ENCODE results near the gene ICAM1. TPM values are rescaled to one million over a fixed set of nuclear protein-coding genes. Genes with fewer than 3 reads are reported as not detected.
"Not testable (repeated sequence)": the region's sequence is repeated elsewhere in the genome, so short reads cannot be mapped to it uniquely, and the experiment has no call there.

The ICAM1 gene
- total RNA-seq, 1 experiment from 2014 or later: 136 TPM

- TF ChIP-seq REST (IDR thresholded peaks at IDR 0.05; ENCODE audit: insufficient read depth in 1 of 2, low read depth in 2 of 2, low read length in 1 of 2): no peak
- TF ChIP-seq, protein P1, sequence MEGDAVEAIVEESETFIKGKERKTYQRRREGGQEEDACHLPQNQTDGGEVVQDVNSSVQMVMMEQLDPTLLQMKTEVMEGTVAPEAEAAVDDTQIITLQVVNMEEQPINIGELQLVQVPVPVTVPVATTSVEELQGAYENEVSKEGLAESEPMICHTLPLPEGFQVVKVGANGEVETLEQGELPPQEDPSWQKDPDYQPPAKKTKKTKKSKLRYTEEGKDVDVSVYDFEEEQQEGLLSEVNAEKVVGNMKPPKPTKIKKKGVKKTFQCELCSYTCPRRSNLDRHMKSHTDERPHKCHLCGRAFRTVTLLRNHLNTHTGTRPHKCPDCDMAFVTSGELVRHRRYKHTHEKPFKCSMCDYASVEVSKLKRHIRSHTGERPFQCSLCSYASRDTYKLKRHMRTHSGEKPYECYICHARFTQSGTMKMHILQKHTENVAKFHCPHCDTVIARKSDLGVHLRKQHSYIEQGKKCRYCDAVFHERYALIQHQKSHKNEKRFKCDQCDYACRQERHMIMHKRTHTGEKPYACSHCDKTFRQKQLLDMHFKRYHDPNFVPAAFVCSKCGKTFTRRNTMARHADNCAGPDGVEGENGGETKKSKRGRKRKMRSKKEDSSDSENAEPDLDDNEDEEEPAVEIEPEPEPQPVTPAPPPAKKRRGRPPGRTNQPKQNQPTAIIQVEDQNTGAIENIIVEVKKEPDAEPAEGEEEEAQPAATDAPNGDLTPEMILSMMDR (IDR thresholded peaks at IDR 0.05): no peak
- intact Hi-C loops (cut with micrococcal nuclease; ENCODE audit: unreplicated experiment) (no loop called here), in situ Hi-C loops (cut with HindIII; ENCODE audit: low pct_unique_long_range_greater_than_20kb, low sequenced_read_pairs) (no loop called here)
- Histone ChIP-seq H3K4me3 (ENCODE audit: low read depth in 2 of 2, low read length in 2 of 2) (no peak overlapping the region), H3K27me3 (ENCODE audit: control insufficient read depth, insufficient read depth, low read length) (no peaks in the 10 kb centered on the region), H3K36me3 (ENCODE audit: control insufficient read depth, insufficient read depth, low read length) (no peaks in the 10 kb centered on the region), H3K4me1 (ENCODE audit: control insufficient read depth, insufficient read depth, low read length) (no peaks in the 10 kb centered on the region; the same call in 1 of the 2 replicates), H3K27ac (ENCODE audit: low read length) (no peak overlapping the region), H3K9me3 (ENCODE audit: control insufficient read depth, insufficient read depth, low read depth, low read length) (no peaks in the 10 kb centered on the region)
- no peak for ATAC-seq
- ChIA-PET CTCF (no interaction called here), POLR2A (no interaction called here)
- DNase-seq (ENCODE audit: low read depth, low spot score): no peak
- no TSS peak for BruUV-seq (replicated peaks)
Observed at GRCh38 chr19:10233946-10234345, 37.0 kb upstream of the ICAM1 start.

GRCh38 chr19:10235003-10235402 lies 35.9 kb upstream of the ICAM1 start:
- TF ChIP-seq SIN3A (IDR thresholded peaks at IDR 0.05; ENCODE audit: borderline replicate concordance, insufficient read depth, low read depth, low read length): no peak
- no peak for TF ChIP-seq REST (IDR thresholded peaks at IDR 0.05; ENCODE audit: insufficient read depth in 1 of 2, low read depth in 2 of 2, low read length in 1 of 2)
- TF ChIP-seq TCF7L2 (IDR thresholded peaks at IDR 0.05; ENCODE audit: low read depth, low read length): no peak
- TF ChIP-seq, protein P1 (IDR thresholded peaks at IDR 0.05): no peak
- no peak for TF ChIP-seq POLR2AphosphoS5 (IDR thresholded peaks at IDR 0.05; ENCODE audit: low read depth, low read length)
- ChIA-PET CTCF (interaction anchor here (0.7 kb wide), 1 partner anchor 160 kb away, joined by 4 read pairs; no protein-coding TSS in a partner anchor), POLR2A (no interaction called here)
- intact Hi-C loops (cut with micrococcal nuclease; ENCODE audit: unreplicated experiment) (no loop called here), in situ Hi-C loops (cut with HindIII; ENCODE audit: low pct_unique_long_range_greater_than_20kb, low sequenced_read_pairs) (no loop called here)
- DNase-seq (ENCODE audit: low read depth, low spot score) (no peak), ATAC-seq (no peak)
- H3K4me1 ChIP-seq (ENCODE audit: control insufficient read depth, insufficient read depth, low read length): no peaks in the 10 kb centered on the region; the same call in 1 of the 2 replicates
- no peak overlapping the region for H3K27ac ChIP-seq (ENCODE audit: low read length)
- H3K27me3 ChIP-seq (ENCODE audit: control insufficient read depth, insufficient read depth, low read length): no peaks in the 10 kb centered on the region
- no peaks in the 10 kb centered on the region for H3K9me3 ChIP-seq (ENCODE audit: control insufficient read depth, insufficient read depth, low read depth, low read length)
- no peak overlapping the region for H3K4me3 ChIP-seq (ENCODE audit: low read depth in 2 of 2, low read length in 2 of 2)
- no TSS peak for BruUV-seq (replicated peaks)
- H3K36me3 ChIP-seq (ENCODE audit: control insufficient read depth, insufficient read depth, low read length): no peaks in the 10 kb centered on the region

GRCh38 chr19:10235409-10235808 lies 35.5 kb upstream of the ICAM1 start:
- POLR2A ChIA-PET: interaction anchor here (0.6 kb wide), 1 partner anchor 13 kb away, joined by 3 read pairs; no protein-coding TSS in a partner anchor
- H3K27me3 ChIP-seq (ENCODE audit: control insufficient read depth, insufficient read depth, low read length); H3K27ac ChIP-seq (ENCODE audit: low read length); BruUV-seq (replicated peaks); intact Hi-C loops (cut with micrococcal nuclease; ENCODE audit: unreplicated experiment); in situ Hi-C loops (cut with HindIII; ENCODE audit: low pct_unique_long_range_greater_than_20kb, low sequenced_read_pairs); H3K4me1 ChIP-seq (ENCODE audit: control insufficient read depth, insufficient read depth, low read length); H3K9me3 ChIP-seq (ENCODE audit: control insufficient read depth, insufficient read depth, low read depth, low read length); H3K36me3 ChIP-seq (ENCODE audit: control insufficient read depth, insufficient read depth, low read length); H3K4me3 ChIP-seq (ENCODE audit: low read depth in 2 of 2, low read length in 2 of 2); ATAC-seq; DNase-seq (ENCODE audit: low read depth, low spot score): not testable (repeated sequence)
- CTCF ChIA-PET: interaction anchor here (0.7 kb wide), 1 partner anchor 160 kb away, joined by 4 read pairs; no protein-coding TSS in a partner anchor

Measured in Panc1 (cell line).